Spleen (tissue), 7 donors: ENCODE data around the gene PELI2.

Source experiments
- CTCF ChIP-seq, 11 experiments: fragments of 200-600 bp in 7 of 11; fragments of 450-650 bp in 4 of 11; sonication (generic) in 4 of 11; IDR thresholded peaks in 8 of 11; conservative IDR thresholded peaks in 3 of 11; 1 replicate in 7 of 11; 2 replicates in 4 of 11; pipeline versions ENCODE4 v1.4.0 to v1.8.0; 2016 to 2021; ENCODE audit warnings: antibody characterized with exemption in 11 of 11, inconsistent platforms in 4 of 11, mild to moderate bottlenecking in 1 of 11
- POLR2A ChIP-seq, 3 donors: fragments of 450-650 bp; IDR thresholded peaks; one replicate each; pipeline ENCODE4 v1.5.1; 2017; ENCODE audit warnings: antibody characterized with exemption in 3 of 3, mild to moderate bottlenecking in 1 of 3
- POLR2AphosphoS5 ChIP-seq, 3 donors: sonication (generic); formaldehyde crosslinking; IDR thresholded peaks; one replicate each; pipeline ENCODE4 v1.5.1; 2017; ENCODE audit warnings: antibody characterized with exemption in 3 of 3
- donor health status: DM: no; HTN: no; CAD: no; lungs with moderate emphysema.
- donor health status: DM: no; HTN: no; CAD: no.
- donor health status: DM: no; HTN: no; CAD: no.

DNA sequence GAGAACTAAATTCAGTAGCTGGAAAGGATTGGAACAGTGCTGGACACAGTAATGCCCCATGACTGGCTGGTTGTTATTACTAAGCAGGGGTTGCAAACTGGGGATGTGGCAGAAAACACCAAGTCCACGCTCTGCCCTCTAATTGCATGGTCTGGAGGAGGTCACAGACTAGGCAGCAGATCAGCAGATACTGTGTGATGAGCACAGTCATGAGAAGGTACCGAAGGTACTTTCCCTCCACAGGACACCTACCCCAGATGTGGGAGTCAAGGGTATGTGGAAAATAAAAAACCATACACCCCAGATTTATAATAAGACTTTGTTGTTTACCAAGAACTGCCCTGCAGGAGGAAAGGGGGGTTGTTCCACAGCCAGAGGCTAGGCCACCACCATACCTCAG, 175.3 kb downstream of the PELI2 start:
- TF ChIP-seq CTCF (IDR thresholded peaks at IDR 0.05 in 8 of 11, conservative IDR thresholded peaks at IDR 0.05 in 3 of 11) (no peak), POLR2AphosphoS5 (IDR thresholded peaks at IDR 0.05) (no peak), POLR2A (IDR thresholded peaks at IDR 0.05) (no peak)
